Stimulated activated CD8-positive, alpha-beta memory T cell treated with anti-CD3 and anti-CD28 coated beads, Interleukin-7, amount 100 ng/mL, for 24 hours (primary cell): Measurements from ENCODE around the gene SPSB1.

ENCODE experiments used
- DNase-seq: peaks from one replicate; pipeline ENCODE4 v3.0.0-alpha.2; 2020; ENCODE audit warnings: low read depth

Gene SPSB1

GRCh38 chr1:9391620-9392019, 98.9 kb downstream of the SPSB1 start:
- DNase-seq: no peak

DNA sequence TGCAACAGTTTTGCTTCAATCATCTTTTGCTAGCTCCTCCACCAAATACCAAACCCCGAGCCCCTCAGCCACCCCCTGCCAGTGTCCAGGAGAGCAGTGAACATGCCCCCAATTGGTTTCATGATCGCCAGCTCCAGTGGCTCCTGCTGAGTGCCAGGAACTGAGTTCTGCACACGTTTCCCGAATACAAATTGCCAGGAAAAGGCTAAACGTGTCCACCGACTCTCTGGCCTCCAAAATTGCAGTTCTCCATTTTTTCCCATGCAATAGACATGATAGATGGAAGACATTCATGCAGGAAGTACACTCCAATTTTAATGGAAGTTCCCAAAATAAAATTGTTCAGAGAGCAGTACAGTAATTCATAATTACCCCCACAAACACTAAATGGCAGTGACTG, 101.3 kb downstream of the SPSB1 start:
- no peak for DNase-seq

GRCh38 chr1:9395018-9395417, 102.3 kb downstream of the SPSB1 start:
- no peak for DNase-seq

DNA sequence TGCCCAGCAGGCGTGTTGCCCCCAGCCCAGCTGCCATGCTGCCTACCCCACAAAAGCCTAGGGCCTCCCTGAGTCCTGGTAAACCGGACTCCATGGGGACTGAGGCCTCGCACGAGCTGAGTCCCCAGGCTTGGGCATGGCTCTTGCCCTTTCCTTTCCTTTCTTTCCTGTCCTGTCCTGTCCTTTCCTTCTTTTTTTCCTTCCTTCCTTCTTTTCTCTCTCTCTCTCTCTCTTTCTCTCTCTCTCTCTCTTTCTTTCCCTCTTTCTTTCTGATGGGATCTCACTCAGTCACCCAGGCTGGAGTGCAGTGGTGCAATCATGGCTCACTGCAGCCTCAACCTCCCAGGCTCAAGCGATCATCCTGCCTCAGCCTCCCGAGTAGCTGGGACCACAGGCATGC, 104.4 kb downstream of the SPSB1 start:
- no peak for DNase-seq

GRCh38 chr1:9397997-9398526, 105.4 kb downstream of the SPSB1 start:
- no peak for DNase-seq

- DNase-seq: no peak
These were observed 107.1 kb downstream of the SPSB1 start for GRCh38 chr1:9399510-9400424.

DNA sequence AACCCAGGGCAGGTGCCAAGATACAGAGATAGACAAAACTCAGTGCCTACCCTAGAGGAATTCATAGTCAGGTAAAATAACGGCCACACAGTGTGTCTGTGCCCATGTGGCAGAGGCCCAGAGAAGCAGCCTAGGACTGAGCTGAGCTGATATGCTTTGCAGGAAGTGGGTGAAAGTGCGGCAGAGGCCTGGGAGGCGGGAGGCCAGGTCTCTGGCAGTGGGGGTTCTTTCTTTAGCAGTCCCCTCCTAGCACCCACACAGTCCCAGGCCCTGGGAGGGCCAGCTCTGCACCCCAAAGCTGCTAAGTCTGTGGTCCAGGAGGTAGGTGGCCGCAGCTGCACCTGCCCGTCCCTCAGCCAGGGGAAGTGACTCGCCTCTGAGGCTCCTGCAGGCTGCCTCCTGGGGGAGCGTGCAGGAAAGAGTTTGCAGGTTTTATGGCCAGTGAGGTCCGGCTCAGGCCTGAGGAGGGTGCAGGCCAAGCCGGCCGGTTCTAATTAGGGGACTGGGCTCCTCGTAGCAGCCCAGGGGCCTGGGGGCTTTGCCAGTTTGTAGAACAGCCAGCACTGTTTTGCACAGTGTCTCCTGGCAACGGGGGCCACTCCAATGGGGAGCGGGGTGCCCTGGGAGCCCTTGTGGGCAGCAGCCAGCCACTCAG, 107.9 kb downstream of the SPSB1 start:
- no peak for DNase-seq

GRCh38 chr1:9401080-9401453, 108.4 kb downstream of the SPSB1 start:
- no peak for DNase-seq

- no peak for DNase-seq
These were observed 109.5 kb downstream of the SPSB1 start for GRCh38 chr1:9402256-9402616.

DNA sequence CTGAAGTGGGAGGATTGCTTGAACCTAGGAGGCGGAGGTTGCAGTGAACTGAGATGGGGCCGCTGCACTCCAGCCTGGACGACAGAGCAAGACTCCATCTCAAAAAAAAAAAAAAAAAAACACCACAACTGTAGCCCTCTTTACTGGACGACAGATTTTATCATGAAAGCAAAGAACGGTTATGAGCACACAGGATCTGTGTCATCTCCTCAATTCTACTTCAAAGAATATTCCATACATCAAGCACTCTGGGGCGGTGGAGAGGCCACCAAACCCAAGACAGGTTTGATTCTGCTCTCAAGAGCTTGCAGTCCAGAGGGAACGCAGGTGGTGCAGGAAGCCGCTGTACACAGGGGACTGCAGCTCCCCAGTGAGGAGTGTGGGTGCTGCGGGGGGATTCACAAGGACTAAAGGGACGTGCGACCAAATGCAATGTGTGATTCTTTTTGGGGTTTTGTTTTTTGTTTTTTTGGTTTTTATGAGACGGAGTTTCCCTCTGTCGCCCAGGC, 110.1 kb downstream of the SPSB1 start:
- DNase-seq: no peak

DNA sequence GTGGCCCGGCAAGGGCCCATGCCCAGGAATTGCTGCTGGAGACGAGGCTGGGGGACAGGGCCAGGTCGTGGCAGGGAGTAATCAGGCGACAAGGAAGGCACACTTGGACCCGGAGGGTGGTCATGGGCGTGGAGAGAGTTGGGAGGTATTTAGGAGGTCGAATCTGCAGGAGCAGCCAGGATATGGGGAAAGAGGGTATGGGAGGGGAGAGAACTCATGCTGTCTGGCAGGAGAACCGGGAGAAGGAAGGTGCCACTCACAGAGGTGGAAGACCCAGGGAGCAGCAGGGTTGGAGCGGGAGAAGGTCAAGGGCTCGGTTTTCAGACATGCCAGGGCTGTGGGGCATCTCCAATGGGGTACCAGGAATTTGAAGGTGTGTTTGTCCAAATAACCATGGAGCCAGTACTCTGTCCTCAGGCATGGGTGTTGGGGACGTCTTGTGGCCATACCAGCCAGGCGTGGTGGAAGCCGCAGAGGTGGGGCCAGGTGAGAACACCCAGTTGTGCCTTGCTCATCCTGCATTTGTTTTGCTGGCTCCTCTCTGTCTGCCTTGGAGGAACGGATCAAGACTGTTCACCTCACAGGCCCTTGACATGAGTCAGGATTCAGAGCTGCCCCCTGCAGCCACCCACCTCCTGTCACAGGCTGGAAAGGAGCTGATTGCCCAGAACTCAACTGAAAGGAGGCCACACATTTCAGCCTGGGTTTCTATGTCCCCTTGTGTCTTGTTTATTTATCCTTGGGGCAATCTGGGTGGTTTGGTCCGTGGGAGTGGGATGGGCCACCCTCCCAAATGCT, 111.6 kb downstream of the SPSB1 start:
- DNase-seq: no peak

DNA sequence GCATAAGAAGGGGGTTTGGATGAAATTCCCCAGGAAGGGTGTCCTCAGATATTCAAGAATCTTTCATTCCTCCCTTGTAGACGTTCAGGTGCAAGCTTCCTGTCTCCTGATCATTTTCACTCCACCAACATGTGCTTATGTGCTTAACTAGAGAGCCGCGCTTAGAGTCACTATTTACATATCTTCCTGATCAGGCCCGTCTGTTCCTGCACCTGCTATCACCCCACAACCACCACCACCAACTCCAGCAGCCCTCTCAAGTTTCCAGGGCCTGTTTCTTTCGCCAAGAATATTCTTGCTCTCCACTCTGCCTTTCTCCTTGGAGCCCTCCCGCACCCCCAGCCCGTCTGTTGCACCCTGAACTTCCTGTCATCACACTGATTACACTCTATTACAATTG, 113.4 kb downstream of the SPSB1 start:
- DNase-seq: no peak

DNA sequence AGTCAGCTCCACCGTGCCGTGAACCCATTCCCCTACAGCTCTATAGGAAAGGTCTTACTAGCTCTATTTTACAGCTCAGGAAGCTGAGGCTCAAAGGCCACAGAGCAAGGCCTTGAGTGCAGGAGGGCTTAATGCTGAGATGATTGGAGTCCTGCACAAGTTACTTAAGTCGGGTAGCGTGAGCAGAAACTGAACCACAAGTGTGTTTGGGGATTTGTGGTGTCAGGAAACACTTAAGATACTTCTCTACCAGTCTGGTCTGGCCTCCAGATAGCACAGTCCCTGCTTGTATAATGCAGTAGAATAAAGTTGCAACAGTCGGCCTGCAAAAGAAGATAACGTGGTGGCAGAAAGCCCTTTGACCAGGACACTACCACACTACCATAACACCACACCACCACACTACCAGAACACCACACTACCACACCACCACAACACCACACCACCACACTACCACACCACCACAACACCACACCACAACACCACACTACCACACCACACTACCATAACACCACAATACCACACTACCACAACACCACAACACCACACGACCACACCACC, 118.1 kb downstream of the SPSB1 start:
- no peak for DNase-seq

DNA sequence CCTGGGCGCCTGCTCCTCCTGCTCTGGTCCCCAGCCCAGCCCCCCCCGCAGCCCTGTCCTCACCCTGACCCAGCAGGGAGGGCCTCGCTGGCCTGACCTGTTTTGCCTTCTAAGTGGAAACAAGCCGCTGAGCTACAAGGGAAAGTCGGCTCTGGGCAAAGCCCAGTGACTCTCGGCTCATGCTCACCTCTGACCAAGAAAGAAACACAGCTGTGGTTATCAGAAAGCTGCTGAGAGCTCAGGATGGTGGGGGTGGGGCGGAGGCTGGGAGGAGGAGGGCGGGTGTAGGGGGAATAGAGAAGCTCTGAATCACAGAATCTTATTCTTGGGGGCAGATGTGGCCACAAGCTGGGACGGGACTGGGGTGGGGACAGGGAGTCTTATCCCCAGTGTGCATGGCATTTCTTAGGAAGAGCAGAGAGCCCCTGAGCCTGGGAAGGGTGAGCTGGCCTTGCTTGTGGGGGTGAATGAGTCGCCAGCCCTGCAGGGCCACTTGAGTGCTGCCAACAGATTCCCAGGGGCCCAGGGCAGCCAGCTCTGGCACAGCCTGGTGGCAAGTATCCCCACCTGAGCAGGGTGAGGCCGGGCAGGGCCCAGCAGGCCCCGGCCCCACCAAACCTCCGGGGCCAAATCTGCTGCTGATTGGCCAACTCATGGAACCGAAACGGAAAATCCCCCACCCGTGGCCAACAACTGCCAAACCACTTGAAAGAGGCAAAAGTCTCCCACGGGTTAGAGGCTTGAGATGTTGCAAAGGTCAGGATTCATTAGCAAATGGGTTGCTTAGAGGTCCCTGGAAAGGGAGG, 120.6 kb downstream of the SPSB1 start:
- peak; percentile 50 for DNase-seq

- DNase-seq: no peak
These were observed 121.2 kb downstream of the SPSB1 start for GRCh38 chr1:9413877-9414213.

DNA sequence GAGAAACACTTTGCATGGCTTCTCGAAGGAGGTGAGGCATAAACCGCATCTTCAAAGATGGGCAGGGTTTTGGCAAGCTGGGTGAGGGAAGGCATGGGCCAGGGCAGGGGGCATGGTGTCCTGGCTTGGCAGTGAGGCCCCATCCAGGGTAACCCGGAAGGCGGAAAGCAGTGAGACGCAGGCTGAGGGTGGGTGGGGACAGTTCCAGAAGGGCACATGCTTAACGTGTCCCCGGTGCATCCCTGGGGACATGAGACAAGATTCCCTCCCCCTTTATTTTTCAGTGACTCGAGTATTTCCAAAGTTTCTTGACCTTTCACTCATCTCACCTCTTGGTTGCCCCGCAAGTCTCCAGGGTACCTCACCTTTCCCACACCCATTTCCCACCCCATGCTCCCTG, 123.8 kb downstream of the SPSB1 start:
- DNase-seq: no peak

DNA sequence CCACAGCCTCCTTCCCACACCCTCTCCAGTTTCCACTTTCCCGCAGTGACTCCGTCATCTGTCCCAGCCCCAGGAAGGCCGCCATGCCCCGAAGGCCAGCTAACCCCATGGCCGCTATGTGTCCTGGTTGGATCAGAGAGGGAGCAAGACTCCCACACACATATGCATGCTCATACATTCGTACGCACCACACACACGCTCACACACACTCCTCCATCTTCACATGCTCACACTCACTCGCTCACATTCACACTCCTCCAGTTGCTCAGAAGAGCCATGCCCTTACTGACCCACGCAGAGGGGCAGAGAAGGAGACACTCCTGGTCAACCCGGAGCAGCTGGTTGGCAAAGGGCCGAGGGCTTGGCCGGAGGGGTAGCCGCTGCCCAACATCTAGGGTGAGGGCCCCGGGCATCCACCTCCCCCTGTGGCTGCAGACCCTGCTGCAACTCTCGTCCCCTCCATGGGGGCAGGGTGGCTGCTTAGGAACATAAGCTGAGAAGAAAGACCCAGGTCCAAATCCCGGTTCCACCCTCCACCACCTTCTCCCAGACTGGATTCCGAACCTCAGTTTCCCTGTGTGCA, 124.3 kb downstream of the SPSB1 start:
- no peak for DNase-seq

DNA sequence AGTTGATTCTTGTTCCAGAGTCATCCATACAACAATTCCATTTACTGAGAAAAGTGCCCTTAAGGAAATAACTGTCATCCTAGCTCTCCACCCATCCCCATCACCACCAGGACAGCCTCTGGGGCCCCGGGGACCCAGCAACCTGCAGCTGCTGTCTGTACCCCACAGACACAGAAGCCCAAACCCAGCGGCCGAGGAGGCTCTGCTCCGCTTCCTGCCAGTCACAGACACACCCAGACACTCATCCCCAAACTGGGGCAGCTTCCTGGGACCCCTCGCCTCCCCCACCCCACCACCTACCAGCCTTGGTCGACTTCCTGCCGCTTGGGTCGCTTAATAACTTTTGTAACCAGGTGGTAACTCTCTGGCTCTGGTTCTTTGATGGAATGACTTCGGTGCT, 125.0 kb downstream of the SPSB1 start:
- DNase-seq: no peak

- no peak for DNase-seq
These were observed 126.2 kb downstream of the SPSB1 start for GRCh38 chr1:9418851-9419250.
